HUES48 (cell line): ENCODE results near the gene DCUN1D4.

Experiments
- H3K27ac ChIP-seq: one replicate; pipeline ENCODE4 v1.7.0; 2013; ENCODE audit warnings: low read depth, low read length, inconsistent platforms
- H3K27me3 ChIP-seq: 2 replicates; pipeline ENCODE4 v1.6.1; 2013; ENCODE audit warnings: mild to moderate bottlenecking, low read length; ENCODE audit not compliant: control insufficient read depth, insufficient read depth
- H3K36me3 ChIP-seq: 2 replicates; pipeline ENCODE4 v1.6.1; 2013; ENCODE audit warnings: low read length; ENCODE audit not compliant: control insufficient read depth, insufficient read depth
- H3K4me1 ChIP-seq: 2 replicates; pipeline ENCODE4 v1.6.1; 2013; ENCODE audit warnings: mild to moderate bottlenecking, low read length; ENCODE audit not compliant: control insufficient read depth, insufficient read depth
- H3K4me3 ChIP-seq: 2 replicates; pipeline ENCODE4 v1.5.1; 2013; ENCODE audit warnings: mild to moderate bottlenecking, low read depth, low read length
- H3K9ac ChIP-seq: 2 replicates; pipeline ENCODE4 v1.6.1; 2013; ENCODE audit warnings: mild to moderate bottlenecking, low read depth, low read length, moderate library complexity
- H3K9me3 ChIP-seq: 2 replicates; pipeline ENCODE4 v1.6.1; 2013; ENCODE audit warnings: low read length; ENCODE audit not compliant: control insufficient read depth, insufficient read depth

DCUN1D4 gene

DNA sequence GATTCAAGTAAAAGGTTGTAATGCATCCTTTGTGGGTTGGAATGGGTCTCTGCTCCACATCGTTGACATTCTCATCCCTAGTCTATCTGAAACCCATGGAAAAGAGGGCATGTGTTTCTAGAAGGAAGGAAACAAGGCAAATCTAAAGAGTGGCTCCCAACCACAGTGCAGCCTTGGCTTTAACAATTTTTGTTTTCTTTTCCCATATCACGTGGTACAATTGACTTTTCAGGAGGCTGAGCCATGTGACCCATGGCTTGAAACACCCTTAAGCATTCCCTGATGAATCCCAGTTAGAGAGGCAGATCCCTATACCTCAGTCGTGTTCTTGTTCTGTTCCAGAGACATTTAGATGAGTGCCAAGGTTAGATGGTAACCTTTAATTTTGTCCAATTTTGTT is 12.8 kb downstream of the DCUN1D4 start:
- H3K27me3 ChIP-seq, result no peaks in the 10 kb centered on the region

GRCh38 chr4:51858605-51859202 is 15.8 kb downstream of the DCUN1D4 start:
- Histone ChIP-seq H3K27ac (no peak overlapping the region), H3K4me3 (no peak overlapping the region), H3K9ac (no peak overlapping the region), H3K4me1 (peaks cover 33% of the 10 kb centered on the region), H3K27me3 (no peaks in the 10 kb centered on the region), H3K36me3 (peaks cover 11% of the 10 kb centered on the region), H3K9me3 (no peaks in the 10 kb centered on the region)

More for the DNA sequence above, 12.8 kb downstream of the DCUN1D4 start:
- peaks cover 53% of the 10 kb centered on the region for H3K4me1 ChIP-seq
- H3K36me3 ChIP-seq, result 0 out of 2 replicates have a peak, but pooled peaks cover 4% of the 10 kb centered on the region
- no peak overlapping the region for H3K27ac ChIP-seq
- H3K9me3 ChIP-seq, result no peaks in the 10 kb centered on the region
- no peak overlapping the region for H3K9ac ChIP-seq
- H3K4me3 ChIP-seq, result no peak overlapping the region

- H3K36me3 ChIP-seq, result peaks cover 19% of the 10 kb centered on the region
- H3K9ac ChIP-seq, result no peak overlapping the region
- H3K27me3 ChIP-seq, result no peaks in the 10 kb centered on the region
- H3K9me3 ChIP-seq, result no peaks in the 10 kb centered on the region
- H3K4me3 ChIP-seq, result no peak overlapping the region
- peaks cover 25% of the 10 kb centered on the region for H3K4me1 ChIP-seq
- no peak overlapping the region for H3K27ac ChIP-seq
These were observed 16.6 kb downstream of the DCUN1D4 start for GRCh38 chr4:51859476-51860031.

GRCh38 chr4:51862199-51862598 is 19.2 kb downstream of the DCUN1D4 start:
- no peak overlapping the region for H3K9ac ChIP-seq
- H3K36me3 ChIP-seq, result peaks cover 45% of the 10 kb centered on the region
- H3K27me3 ChIP-seq, result no peaks in the 10 kb centered on the region
- H3K27ac ChIP-seq, result no peak overlapping the region
- H3K4me1 ChIP-seq, result peaks cover 15% of the 10 kb centered on the region
- H3K4me3 ChIP-seq, result no peak overlapping the region
- H3K9me3 ChIP-seq, result no peaks in the 10 kb centered on the region

DNA sequence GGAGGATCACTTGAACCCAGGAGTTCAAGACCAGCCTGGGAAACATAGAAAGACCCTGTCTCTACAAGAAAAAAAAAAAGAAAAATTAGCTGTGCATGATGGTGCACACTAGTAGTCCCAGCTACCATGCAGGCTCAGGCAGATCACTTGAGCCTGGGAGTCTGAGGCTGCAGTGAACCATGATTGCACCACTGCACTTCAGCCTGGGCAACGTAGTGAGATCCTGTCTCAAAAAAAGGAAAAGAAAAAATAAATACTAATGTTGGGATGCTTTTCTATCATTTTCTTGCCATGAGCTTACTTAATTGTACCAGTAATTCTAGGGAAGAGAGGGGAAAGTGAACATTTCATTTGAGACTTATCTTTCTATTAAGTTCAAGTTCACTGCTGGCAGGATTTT is 19.8 kb downstream of the DCUN1D4 start:
- H3K9me3 ChIP-seq, result no peaks in the 10 kb centered on the region
- H3K4me3 ChIP-seq, result no peak overlapping the region
- peaks cover 15% of the 10 kb centered on the region for H3K4me1 ChIP-seq
- H3K27ac ChIP-seq, result no peak overlapping the region
- peaks cover 51% of the 10 kb centered on the region for H3K36me3 ChIP-seq
- no peak overlapping the region for H3K9ac ChIP-seq
- H3K27me3 ChIP-seq, result no peaks in the 10 kb centered on the region

DNA sequence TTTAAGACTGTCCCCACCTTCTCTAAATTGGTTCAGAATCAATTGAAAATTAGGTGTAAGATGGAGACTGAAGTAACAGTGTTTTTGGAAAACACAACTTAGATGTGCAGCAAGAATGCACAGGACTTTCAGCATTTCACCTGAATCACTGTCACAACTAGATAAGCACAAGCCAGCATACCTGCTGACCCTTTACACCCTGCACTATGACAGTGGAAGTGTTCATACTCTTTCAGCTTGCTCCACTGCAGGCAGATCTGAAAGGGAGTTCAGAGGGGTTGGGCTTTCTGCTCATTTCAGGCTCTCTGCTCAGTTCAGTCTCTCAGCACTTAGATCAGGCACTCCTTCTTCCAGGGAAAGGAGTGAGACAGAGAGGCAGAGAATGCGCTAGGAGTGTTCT is 22.8 kb downstream of the DCUN1D4 start:
- Histone ChIP-seq H3K27ac (no peak overlapping the region), H3K9me3 (no peaks in the 10 kb centered on the region), H3K36me3 (peaks cover 59% of the 10 kb centered on the region), H3K4me3 (no peak overlapping the region), H3K27me3 (no peaks in the 10 kb centered on the region), H3K9ac (no peak overlapping the region), H3K4me1 (peaks cover 9% of the 10 kb centered on the region)

GRCh38 chr4:51866835-51867234 is 23.9 kb downstream of the DCUN1D4 start:
- Histone ChIP-seq H3K9me3 (no peaks in the 10 kb centered on the region), H3K27me3 (no peaks in the 10 kb centered on the region), H3K4me1 (peaks cover 5% of the 10 kb centered on the region), H3K4me3 (no peak overlapping the region), H3K36me3 (peaks cover 67% of the 10 kb centered on the region), H3K27ac (no peak overlapping the region), H3K9ac (no peak overlapping the region)

DNA sequence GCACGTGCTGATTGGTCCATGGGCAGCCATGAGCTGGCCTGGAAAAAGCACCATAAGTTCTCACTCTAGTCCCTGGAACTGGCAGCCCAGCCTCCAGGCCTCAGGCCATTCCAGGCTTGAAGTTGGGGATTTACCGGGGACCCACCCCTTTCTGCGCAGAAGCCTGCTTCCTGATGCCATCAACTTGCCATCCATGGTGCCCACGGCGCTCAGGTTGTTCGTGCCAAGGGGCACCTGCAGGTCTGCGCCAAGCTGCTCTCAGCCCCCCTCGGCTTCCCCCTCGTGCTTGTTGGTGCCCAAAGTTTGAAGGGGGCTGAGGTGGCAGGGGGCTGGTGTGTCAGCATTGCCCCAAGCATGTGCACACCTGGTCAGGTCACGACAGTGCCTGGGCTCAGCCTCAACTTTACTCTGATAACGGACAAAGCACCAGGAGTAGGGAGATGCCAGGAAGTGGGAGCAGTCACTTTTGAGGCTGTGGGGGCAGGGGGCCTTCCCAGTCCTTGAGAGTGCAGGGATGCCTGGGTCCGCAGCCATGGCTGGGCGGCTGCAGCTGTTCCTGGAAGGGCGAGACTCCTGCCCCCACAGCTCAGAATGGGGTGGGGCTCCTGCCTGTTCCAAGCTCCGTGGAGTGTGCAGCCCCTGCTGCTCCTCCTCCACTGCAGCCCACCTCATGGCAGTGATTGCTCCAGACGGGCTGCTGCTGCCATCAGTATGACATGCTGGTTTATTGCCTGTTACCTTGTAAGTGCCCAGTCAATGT is 24.9 kb downstream of the DCUN1D4 start:
- Histone ChIP-seq H3K36me3 (peaks cover 77% of the 10 kb centered on the region), H3K27me3 (no peaks in the 10 kb centered on the region)

DNA sequence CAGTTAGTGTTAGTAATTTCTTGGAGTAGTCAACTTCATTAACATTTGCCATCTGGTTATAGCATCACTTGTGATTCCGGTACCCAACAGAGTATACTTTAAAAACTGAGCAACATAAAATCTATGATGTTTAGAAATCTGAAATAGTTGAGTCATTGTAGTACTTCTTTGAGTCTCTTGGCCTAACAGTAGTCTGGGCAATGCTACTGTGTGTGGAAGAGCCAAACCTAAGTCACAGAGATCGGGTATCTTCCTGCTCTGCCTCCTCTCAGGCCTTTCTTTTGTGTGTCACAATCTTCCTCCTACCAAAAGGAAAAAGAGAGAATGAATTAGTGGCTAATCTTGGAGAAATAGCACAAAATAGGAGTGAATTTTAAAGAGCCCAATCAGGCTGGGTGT is 25.5 kb downstream of the DCUN1D4 start:
- H3K4me3 ChIP-seq, result no peak overlapping the region
- no peaks in the 10 kb centered on the region for H3K27me3 ChIP-seq
- no peak overlapping the region for H3K27ac ChIP-seq
- H3K36me3 ChIP-seq, result peaks cover 80% of the 10 kb centered on the region
- no peak overlapping the region for H3K9ac ChIP-seq
- no peaks in the 10 kb centered on the region for H3K4me1 ChIP-seq
- no peaks in the 10 kb centered on the region for H3K9me3 ChIP-seq

More for the DNA sequence above, 24.9 kb downstream of the DCUN1D4 start:
- Histone ChIP-seq H3K27ac (no peak overlapping the region), H3K9me3 (no peaks in the 10 kb centered on the region), H3K4me1 (no peaks in the 10 kb centered on the region), H3K4me3 (no peak overlapping the region), H3K9ac (no peak overlapping the region)

GRCh38 chr4:51870441-51871188 is 27.7 kb downstream of the DCUN1D4 start:
- no peaks in the 10 kb centered on the region for H3K27me3 ChIP-seq
- H3K27ac ChIP-seq, result no peak overlapping the region
- H3K9me3 ChIP-seq, result no peaks in the 10 kb centered on the region
- H3K4me1 ChIP-seq, result no peaks in the 10 kb centered on the region
- peaks cover 80% of the 10 kb centered on the region for H3K36me3 ChIP-seq
- H3K4me3 ChIP-seq, result no peak overlapping the region
- no peak overlapping the region for H3K9ac ChIP-seq
